B cell (primary cell): Measurements from ENCODE around the gene ZNF816. TPM values are rescaled to one million over a fixed set of nuclear protein-coding genes. Genes with fewer than 3 reads are reported as not detected.

Source experiments
- ATAC-seq: fragments of 200-7000 bp; cut with Tn5 transposase; one replicate; pipeline ENCODE4 v1.10.0; 2021; ENCODE audit warnings: low read depth, mild to moderate bottlenecking, moderate number of reproducible peaks, moderate library complexity
- CTCF ChIA-PET: fragments of 350-600 bp; sonication (Branson Sonifier 250); formaldehyde crosslinking; loops from one replicate; lab custom pipeline; 2021; ENCODE audit warnings: antibody characterized with exemption, inconsistent platforms; lab: Charles Lee
- POLR2A ChIA-PET: fragments of 350-600 bp; sonication (Branson Sonifier 250); formaldehyde crosslinking; loops from one replicate; lab custom pipeline; 2021; ENCODE audit warnings: antibody characterized with exemption; lab: Charles Lee
- DNase-seq: peaks from one replicate; pipeline ENCODE4 v3.0.0; 2013
- H2AFZ ChIP-seq: 2 replicates; pipeline ENCODE4 v1.6.1; 2012; ENCODE audit warnings: mild to moderate bottlenecking, low read depth, low read length; ENCODE audit not compliant: insufficient read depth, poor library complexity, severe bottlenecking
- H3K27ac ChIP-seq, 2 donors: 1 replicate in 1 of 2; 2 replicates in 1 of 2; pipeline ENCODE4 v1.5.1; 2012 to 2013; ENCODE audit warnings: low read length in 2 of 2, mild to moderate bottlenecking in 2 of 2, moderate library complexity in 1 of 2
- H3K27me3 ChIP-seq, 4 experiments: fragments of 200-600 bp in 1 of 4; sonication (generic) in 1 of 4; replicated peaks in 1 of 4; 1 replicate in 2 of 4; 2 replicates in 2 of 4; pipeline versions ENCODE4 v1.6.1 to v1.7.0; 2013 to 2016; ENCODE audit warnings: low read length in 3 of 4, mild to moderate bottlenecking in 2 of 4, mixed read lengths in 1 of 4, moderate library complexity in 1 of 4; ENCODE audit not compliant: insufficient read depth in 4 of 4, control insufficient read depth in 3 of 4; ENCODE audit errors: control extremely low read depth in 1 of 4
- H3K36me3 ChIP-seq, 2 experiments: replicated peaks in 1 of 2; 1 replicate in 1 of 2; 2 replicates in 1 of 2; pipeline versions ENCODE4 v1.6.1 to v1.7.1; 2013; ENCODE audit warnings: low read length in 1 of 2; ENCODE audit not compliant: insufficient read depth in 2 of 2, control insufficient read depth in 1 of 2; ENCODE audit errors: control extremely low read depth in 1 of 2, extremely low read depth in 1 of 2
- H3K4me1 ChIP-seq, 2 donors: fragments of 200-600 bp in 1 of 2; sonication (generic) in 1 of 2; 1 replicate in 1 of 2; 2 replicates in 1 of 2; pipeline versions ENCODE4 v1.5.1 to v1.6.1; 2013 to 2017; ENCODE audit warnings: low read length in 2 of 2; ENCODE audit not compliant: control insufficient read depth in 2 of 2, insufficient read depth in 2 of 2
- H3K4me2 ChIP-seq: replicated peaks from 2 replicates; pipeline ENCODE3; 2012; ENCODE audit warnings: mild to moderate bottlenecking, low read depth, low read length; ENCODE audit not compliant: poor library complexity, severe bottlenecking
- H3K4me3 ChIP-seq, 5 experiments: fragments of 200-600 bp in 1 of 5; sonication (generic) in 1 of 5; 1 replicate in 3 of 5; 2 replicates in 2 of 5; pipeline versions ENCODE4 v1.5.1 to v1.7.0; 2011 to 2016; ENCODE audit warnings: low read length in 4 of 5, mild to moderate bottlenecking in 4 of 5, low read depth in 2 of 5, control low read depth in 1 of 5, moderate library complexity in 1 of 5; ENCODE audit not compliant: insufficient read depth in 1 of 5; ENCODE audit errors: control extremely low read depth in 1 of 5, extremely low read depth in 1 of 5
- H3K79me2 ChIP-seq: fragments of 200-600 bp; sonication (generic); one replicate; pipeline ENCODE4 v1.6.0; 2016; ENCODE audit warnings: low read length; ENCODE audit not compliant: control insufficient read depth, insufficient read depth
- H3K9ac ChIP-seq: fragments of 200-600 bp; sonication (generic); 2 replicates; pipeline ENCODE4 v1.6.1; 2017; ENCODE audit warnings: mild to moderate bottlenecking, low read length, moderate library complexity
- H3K9me3 ChIP-seq, 3 donors: one replicate each; pipeline versions ENCODE4 v1.6.1 to v1.7.1; 2013; ENCODE audit warnings: low read length in 2 of 3; ENCODE audit not compliant: control insufficient read depth in 2 of 3, insufficient read depth in 1 of 3; ENCODE audit errors: control extremely low read depth in 1 of 3
- H4K20me1 ChIP-seq: 2 replicates; pipeline ENCODE4 v1.6.0; 2012; ENCODE audit warnings: mild to moderate bottlenecking, low read length; ENCODE audit not compliant: insufficient read depth, control insufficient read depth, poor library complexity, severe bottlenecking
- H3K27ac Mint-ChIP-seq: one replicate; pipeline ENCODE4 v1.8.0; 2021; ENCODE audit warnings: mixed read lengths
- H3K27me3 Mint-ChIP-seq: one replicate; pipeline ENCODE4 v1.8.0; 2021; ENCODE audit warnings: mixed read lengths
- H3K4me1 Mint-ChIP-seq: one replicate; pipeline ENCODE4 v1.8.0; 2021; ENCODE audit warnings: mixed read lengths
- H3K4me3 Mint-ChIP-seq: one replicate; pipeline ENCODE4 v1.8.0; 2021; ENCODE audit warnings: mixed read lengths
- H3K9me3 Mint-ChIP-seq: one replicate; pipeline ENCODE4 v1.8.0; 2022; ENCODE audit warnings: mixed read lengths; ENCODE audit not compliant: insufficient read depth
- CTCF ChIP-seq: fragments of 200-600 bp; IDR thresholded peaks from one replicate; pipeline ENCODE4 v1.8.0; 2022; ENCODE audit warnings: antibody characterized with exemption, mild to moderate bottlenecking
- EZH2 ChIP-seq: IDR thresholded peaks from 2 replicates; pipeline ENCODE4 v1.6.1; 2012; ENCODE audit warnings: borderline replicate concordance, low read depth, mild to moderate bottlenecking, moderate library complexity, low read length; ENCODE audit not compliant: insufficient read depth, poor library complexity, severe bottlenecking
- WGBS: methylation state at CpG from one replicate; pipeline ENCODE4 v1.1.5; 2013; ENCODE audit warnings: missing lambda C conversion rate; ENCODE audit not compliant: insufficient coverage; 5-methylcytosine and 5-hydroxymethylcytosine counted together
- intact Hi-C: fragments of 100-400 bp; cut with micrococcal nuclease; formaldehyde crosslinking; loops from one replicate; pipeline ENCODE4 v1.10.0; 2022
- polyA plus RNA-seq: library from polyadenylated mRNA; depleted of rRNA; stranded (reverse); fragments of >200 nt; gene quantifications from 2 replicates; pipeline ENCODE4 v1.2.3, GENCODE V29; 2012
- total RNA-seq, 2 donors: library from RNA; stranded (reverse); fragments of 120-200 nt in 1 of 2; gene quantifications; 1 replicate in 1 of 2; 2 replicates in 1 of 2; pipeline versions ENCODE4 v1.2.3 to v1.2.4, GENCODE V29; 2013 to 2022

ZNF816 gene
- total and polyA plus RNA-seq, 2 donors (not counting 1 experiment from before 2014, with no cell fraction given): 4.5 to 25.0 TPM

- H3K4me1 ChIP-seq: peaks cover 14 to 19% of the 10 kb centered on the region in 2 donors
- H3K27ac ChIP-seq: peak overlapping the region; percentile 34 to 69
- H3K4me3 ChIP-seq: peak overlapping the region; percentile 59 to 92 (median 80)
- H3K27me3 ChIP-seq: no peaks in the 10 kb centered on the region
- H3K9ac ChIP-seq: peak overlapping the region; percentile 78
- Mint-ChIP-seq H3K4me3 (peak overlapping the region; percentile 92), H3K27ac (peak overlapping the region; percentile 92), H3K4me1 (peaks cover 32% of the 10 kb centered on the region), H3K27me3 (no peaks in the 10 kb centered on the region), H3K9me3 (peaks cover 5% of the 10 kb centered on the region)
- ATAC-seq (no peak), DNase-seq (no peak)
- POLR2A ChIA-PET: interaction anchor here (0.6 kb wide), 1 partner anchor 510 kb away, joined by 3 read pairs; the partner anchor contains the start of gene ZNF578
- peaks cover 3% of the 10 kb centered on the region for H4K20me1 ChIP-seq
- CTCF ChIA-PET: interaction anchor here (0.9 kb wide), 2 partner anchors 20 to 726 kb away, joined by 3 read pairs; no protein-coding TSS in a partner anchor
- 0% methylated on average over 8 of the region's 12 CpGs for WGBS
- intact Hi-C loops: loop anchor here (1.0 to 5.0 kb wide), 5 partner anchors 30 to 325 kb away; partner anchors contain the start of genes ZNF160, ZNF83 and ZNF888
- peaks cover 9 to 40% (median 36%) of the 10 kb centered on the region in 3 donors for H3K9me3 ChIP-seq
- H3K4me2 ChIP-seq: peak overlapping the region; percentile 89
- peak overlapping the region; percentile 94 for H2AFZ ChIP-seq
- H3K79me2 ChIP-seq: peaks cover 51% of the 10 kb centered on the region
- H3K36me3 ChIP-seq: peaks cover 6 to 22% of the 10 kb centered on the region in 2 experiments
- TF ChIP-seq EZH2 (no peak), CTCF (no peak)
These were observed 552 bp upstream of the ZNF816 start for GRCh38 chr19:52963247-52963618.

GRCh38 chr19:52961981-52962380 lies 700 bp downstream of the ZNF816 start:
- intact Hi-C loops: loop anchor here (1.0 to 5.0 kb wide), 6 partner anchors 20 to 361 kb away; partner anchors contain the start of genes ZNF320, ZNF600 and ZNF888
- peaks cover 9 to 34% of the 10 kb centered on the region in 2 experiments for H3K36me3 ChIP-seq
- H2AFZ ChIP-seq: peak overlapping the region; percentile 94
- H3K4me2 ChIP-seq: peak overlapping the region; percentile 89
- Mint-ChIP-seq H3K27me3 (no peaks in the 10 kb centered on the region), H3K27ac (peak overlapping the region; percentile 92), H3K4me1 (peaks cover 32% of the 10 kb centered on the region), H3K9me3 (peaks cover 4% of the 10 kb centered on the region), H3K4me3 (peak overlapping the region; percentile 92)
- WGBS: 55% methylated on average over 5 of the region's 5 CpGs
- no peak for ATAC-seq
- CTCF ChIA-PET: no interaction called here
- no peaks in the 10 kb centered on the region for H3K27me3 ChIP-seq
- H3K9ac ChIP-seq: peak overlapping the region; percentile 78
- TF ChIP-seq CTCF (no peak), EZH2 (no peak)
- peak overlapping the region; percentile 72 to 92 (median 80) for H3K4me3 ChIP-seq
- H3K4me1 ChIP-seq: peaks cover 14 to 19% of the 10 kb centered on the region in 2 donors
- POLR2A ChIA-PET: no interaction called here
- H3K79me2 ChIP-seq: peaks cover 59% of the 10 kb centered on the region
- peaks cover 10% of the 10 kb centered on the region for H4K20me1 ChIP-seq
- peaks cover 2 to 44% (median 40%) of the 10 kb centered on the region in 3 donors for H3K9me3 ChIP-seq
- no peak for DNase-seq
- peak overlapping the region in 1 of 2 donors; percentile 66 for H3K27ac ChIP-seq
